CD14-positive monocyte (primary cell): ENCODE data around the gene CASP9. TPM values are rescaled to one million over a fixed set of nuclear protein-coding genes. Genes with fewer than 3 reads are reported as not detected.
A peak's percentile ranks its signal among the peaks of the same experiment; 100 is the strongest.
"Not testable (repeated sequence)": the region's sequence is repeated elsewhere in the genome, so short reads cannot be mapped to it uniquely, and the experiment has no call there.

Experiments used
- DNase-seq, 3 donors: peaks; one replicate each; pipeline ENCODE4 v3.0.0-alpha.2; 2011 to 2022
- H2AFZ ChIP-seq: 2 replicates; pipeline ENCODE4 v1.6.0; 2012; ENCODE audit warnings: mild to moderate bottlenecking, low read depth, low read length, inconsistent platforms; ENCODE audit not compliant: insufficient read depth, poor library complexity, severe bottlenecking
- H3K27ac ChIP-seq, 2 donors: 1 replicate in 1 of 2; 2 replicates in 1 of 2; pipeline ENCODE4 v1.5.1; 2012 to 2013; ENCODE audit warnings: low read length in 2 of 2, control low read depth in 1 of 2, inconsistent platforms in 1 of 2, low read depth in 1 of 2, mild to moderate bottlenecking in 1 of 2
- H3K27me3 ChIP-seq, 2 donors: one replicate each; pipeline versions ENCODE4 v1.6.0 to v1.6.1; 2011 to 2013; ENCODE audit warnings: low read length in 2 of 2; ENCODE audit not compliant: control insufficient read depth in 2 of 2, insufficient read depth in 2 of 2
- H3K36me3 ChIP-seq, 2 donors: replicated peaks in 1 of 2; 1 replicate in 1 of 2; 2 replicates in 1 of 2; pipeline versions ENCODE4 v1.5.1 to v1.6.1; 2012 to 2013; ENCODE audit warnings: low read length in 2 of 2, control low read depth in 1 of 2, inconsistent platforms in 1 of 2, mild to moderate bottlenecking in 1 of 2; ENCODE audit not compliant: insufficient read depth in 2 of 2, control insufficient read depth in 1 of 2
- H3K4me1 ChIP-seq, 2 donors: 1 replicate in 1 of 2; 2 replicates in 1 of 2; pipeline versions ENCODE4 v1.5.1 to v1.6.1; 2012 to 2013; ENCODE audit warnings: low read length in 2 of 2, control low read depth in 1 of 2, inconsistent platforms in 1 of 2, mild to moderate bottlenecking in 1 of 2, moderate library complexity in 1 of 2; ENCODE audit not compliant: insufficient read depth in 2 of 2, control insufficient read depth in 1 of 2
- H3K4me2 ChIP-seq: replicated peaks from 2 replicates; pipeline ENCODE3; 2012; ENCODE audit warnings: low read length, moderate library complexity, mild to moderate bottlenecking; ENCODE audit not compliant: poor library complexity, severe bottlenecking; ENCODE audit errors: extremely low read depth
- H3K4me3 ChIP-seq, 3 experiments: fragments of 200-600 bp in 1 of 3; sonication (generic) in 1 of 3; replicated peaks in 1 of 3; 1 replicate in 2 of 3; 2 replicates in 1 of 3; pipeline ENCODE4 v1.5.1; 2011 to 2013; ENCODE audit warnings: low read length in 3 of 3, mild to moderate bottlenecking in 3 of 3, control low read depth in 2 of 3, low read depth in 2 of 3, inconsistent platforms in 1 of 3, moderate library complexity in 1 of 3
- H3K79me2 ChIP-seq: 2 replicates; pipeline ENCODE4 v1.6.0; 2012; ENCODE audit warnings: mild to moderate bottlenecking, control low read depth, inconsistent platforms, low read length, moderate library complexity; ENCODE audit not compliant: insufficient read depth
- H3K9ac ChIP-seq: 2 replicates; pipeline ENCODE4 v1.6.0; 2017; ENCODE audit warnings: low read length, mild to moderate bottlenecking; ENCODE audit not compliant: insufficient read depth, poor library complexity, severe bottlenecking
- H3K9me3 ChIP-seq, 2 donors: replicated peaks in 1 of 2; 1 replicate in 1 of 2; 2 replicates in 1 of 2; pipeline versions ENCODE4 v1.5.1 to v1.6.1; 2012 to 2013; ENCODE audit warnings: low read length in 2 of 2, control low read depth in 1 of 2; ENCODE audit not compliant: control insufficient read depth in 1 of 2, insufficient read depth in 1 of 2
- H4K20me1 ChIP-seq: 2 replicates; pipeline ENCODE4 v1.6.0; 2012; ENCODE audit warnings: mild to moderate bottlenecking, low read length, control low read depth, moderate library complexity; ENCODE audit not compliant: insufficient read depth
- H3K27ac Mint-ChIP-seq, 7 donors: one replicate each; pipeline ENCODE4 v1.8.0; 2020; ENCODE audit warnings: mild to moderate bottlenecking in 7 of 7, mixed read lengths in 7 of 7, moderate library complexity in 6 of 7, inconsistent platforms in 2 of 7
- H3K27me3 Mint-ChIP-seq, 3 donors: one replicate each; pipeline ENCODE4 v1.8.0; 2021 to 2022; ENCODE audit warnings: low read depth in 3 of 3, mild to moderate bottlenecking in 3 of 3, mixed read lengths in 3 of 3, moderate library complexity in 3 of 3, inconsistent platforms in 1 of 3
- H3K36me3 Mint-ChIP-seq, 2 donors: one replicate each; pipeline ENCODE4 v1.8.0; 2020; ENCODE audit warnings: mixed read lengths in 2 of 2, inconsistent platforms in 1 of 2, mild to moderate bottlenecking in 1 of 2
- H3K4me1 Mint-ChIP-seq: one replicate; pipeline ENCODE4 v1.8.0; 2020; ENCODE audit warnings: mild to moderate bottlenecking, mixed read lengths
- H3K4me3 Mint-ChIP-seq, 2 donors: one replicate each; pipeline ENCODE4 v1.8.0; 2020; ENCODE audit warnings: mild to moderate bottlenecking in 2 of 2, mixed read lengths in 2 of 2, moderate library complexity in 1 of 2
- H3K9me3 Mint-ChIP-seq, 7 donors: one replicate each; pipeline ENCODE4 v1.8.0; 2020 to 2022; ENCODE audit warnings: mixed read lengths in 7 of 7, mild to moderate bottlenecking in 6 of 7, moderate library complexity in 6 of 7, inconsistent platforms in 2 of 7
- CTCF ChIP-seq: fragments of 200-600 bp; IDR thresholded peaks from one replicate; pipeline ENCODE4 v1.8.0; 2022; ENCODE audit warnings: antibody characterized with exemption, mild to moderate bottlenecking
- WGBS: methylation state at CpG from one replicate; pipeline ENCODE4 v1.1.5; 2013; ENCODE audit warnings: missing lambda C conversion rate; ENCODE audit not compliant: insufficient coverage; 5-methylcytosine and 5-hydroxymethylcytosine counted together
- intact Hi-C, 2 donors: fragments of 100-400 bp; cut with micrococcal nuclease; formaldehyde crosslinking; loops; one replicate each; pipeline versions ENCODE4 v1.15.0 to v1.15.1; 2023
- polyA plus RNA-seq, 3 donors: library from polyadenylated mRNA; depleted of rRNA in 1 of 3; unstranded in 2 of 3; stranded (reverse) in 1 of 3; fragments of 300-500 nt in 2 of 3; fragments of >200 nt in 1 of 3; fragmentation: Illumina TruSeq in 2 of 3; gene quantifications; 1 replicate in 2 of 3; 2 replicates in 1 of 3; pipeline ENCODE4 v1.2.3, GENCODE V29; 2012 to 2021

The CASP9 gene
- polyA plus RNA-seq, 3 donors, result 15.1 to 21.5 (median 21.0) TPM

GRCh38 chr1:15493869-15494390 lies 30.1 kb downstream of the CASP9 start:
- H3K27me3 Mint-ChIP-seq, result no peaks in the 10 kb centered on the region
- no peaks in the 10 kb centered on the region for H3K4me1 Mint-ChIP-seq
- no peaks in the 10 kb centered on the region for H3K79me2 ChIP-seq
- H3K4me3 ChIP-seq, result no peak overlapping the region
- peaks cover 22 to 44% of the 10 kb centered on the region in 2 donors for H3K36me3 ChIP-seq
- TF ChIP-seq CTCF, result no peak
- peaks cover 0 to 12% (median 4%) of the 10 kb centered on the region in 7 donors for H3K9me3 Mint-ChIP-seq
- intact Hi-C loops, result no loop called here
- no peaks in the 10 kb centered on the region for H3K27me3 ChIP-seq
- H3K4me3 Mint-ChIP-seq, result no peak overlapping the region
- H3K9ac ChIP-seq, result no peak overlapping the region
- DNase-seq, result no peak
- H3K27ac ChIP-seq, result no peak overlapping the region
- H3K4me1 ChIP-seq, result no peaks in the 10 kb centered on the region
- no peak overlapping the region for H3K4me2 ChIP-seq
- no peak overlapping the region for H2AFZ ChIP-seq
- H4K20me1 ChIP-seq, result no peaks in the 10 kb centered on the region
- peaks cover 56 to 72% of the 10 kb centered on the region in 2 donors for H3K36me3 Mint-ChIP-seq
- peak overlapping the region in 1 of 7 donors; percentile 4 for H3K27ac Mint-ChIP-seq
- no peaks in the 10 kb centered on the region for H3K9me3 ChIP-seq
- WGBS, result 100% methylated on average over 5 of the region's 9 CpGs

- Histone ChIP-seq H3K9me3 (no peaks in the 10 kb centered on the region), H3K36me3 (peaks cover 22 to 44% of the 10 kb centered on the region in 2 donors), H3K9ac (no peak overlapping the region), H3K4me3 (no peak overlapping the region), H3K4me1 (no peaks in the 10 kb centered on the region), H2AFZ (no peak overlapping the region), H4K20me1 (no peaks in the 10 kb centered on the region), H3K27ac (no peak overlapping the region), H3K27me3 (no peaks in the 10 kb centered on the region), H3K4me2 (no peak overlapping the region), H3K79me2 (no peaks in the 10 kb centered on the region)
- 90% methylated on average over 4 of the region's 5 CpGs for WGBS
- H3K4me3 Mint-ChIP-seq, result no peak overlapping the region
- peaks cover 52 to 63% of the 10 kb centered on the region in 2 donors for H3K36me3 Mint-ChIP-seq
- peak overlapping the region in 1 of 7 donors; percentile 22 for H3K27ac Mint-ChIP-seq
- TF ChIP-seq CTCF, result no peak
- DNase-seq, result no peak
- intact Hi-C loops, result no loop called here
- H3K27me3 Mint-ChIP-seq, result no peaks in the 10 kb centered on the region
- H3K4me1 Mint-ChIP-seq, result no peaks in the 10 kb centered on the region
- H3K9me3 Mint-ChIP-seq, result peaks cover 0 to 3% (median under 1%) of the 10 kb centered on the region in 7 donors
Measured at GRCh38 chr1:15492596-15492995, 31.4 kb downstream of the CASP9 start.

GRCh38 chr1:15491010-15491409 lies 33.0 kb downstream of the CASP9 start:
- H3K9ac ChIP-seq, intact Hi-C loops, H3K27ac Mint-ChIP-seq, H3K79me2 ChIP-seq, H2AFZ ChIP-seq, H3K4me1 ChIP-seq, H3K4me1 Mint-ChIP-seq, H3K9me3 Mint-ChIP-seq, H3K27me3 ChIP-seq, H4K20me1 ChIP-seq, H3K4me3 Mint-ChIP-seq, H3K9me3 ChIP-seq, H3K4me2 ChIP-seq, H3K4me3 ChIP-seq, H3K27me3 Mint-ChIP-seq, DNase-seq, H3K27ac ChIP-seq: not testable (repeated sequence)
- WGBS, result 80% methylated on average over 1 of the region's 4 CpGs
- peaks cover 20 to 44% of the 10 kb centered on the region in 2 donors for H3K36me3 ChIP-seq
- H3K36me3 Mint-ChIP-seq, result peaks cover 50 to 62% of the 10 kb centered on the region in 2 donors
